Lung (tissue), 12 donors: ENCODE data around the gene KDM4C. TPM values are rescaled to one million over a fixed set of nuclear protein-coding genes. Genes with fewer than 3 reads are reported as not detected.

Source experiments
- ATAC-seq: fragments of 200-7000 bp; cut with Tn5 transposase; one replicate; pipeline ENCODE4 v1.9.1; 2020; ENCODE audit warnings: moderate number of reproducible peaks; ENCODE audit not compliant: insufficient read depth, low FRiP score
- DNase-seq, 3 donors: peaks; one replicate each; pipeline ENCODE4 v3.0.0-alpha.2; 2013 to 2017
- H3K27ac ChIP-seq, 2 donors: one replicate each; pipeline ENCODE4 v1.5.1; 2013; ENCODE audit warnings: mild to moderate bottlenecking in 2 of 2, moderate library complexity in 2 of 2, control low read depth in 1 of 2, inconsistent platforms in 1 of 2, low read depth in 1 of 2, low read length in 1 of 2
- H3K27me3 ChIP-seq, 3 donors: one replicate each; pipeline ENCODE4 v1.5.1; 2013; ENCODE audit warnings: low read length in 2 of 3; ENCODE audit not compliant: control insufficient read depth in 3 of 3, insufficient read depth in 3 of 3
- H3K36me3 ChIP-seq, 4 donors: one replicate each; pipeline ENCODE4 v1.5.1; 2013; ENCODE audit warnings: low read length in 4 of 4, mild to moderate bottlenecking in 1 of 4, moderate library complexity in 1 of 4; ENCODE audit not compliant: control insufficient read depth in 4 of 4, insufficient read depth in 4 of 4
- H3K4me1 ChIP-seq, 5 donors: one replicate each; pipeline ENCODE4 v1.5.1; 2013; ENCODE audit warnings: low read length in 5 of 5, mild to moderate bottlenecking in 2 of 5, moderate library complexity in 1 of 5; ENCODE audit not compliant: control insufficient read depth in 5 of 5, insufficient read depth in 5 of 5
- H3K4me3 ChIP-seq: one replicate; pipeline ENCODE4 v1.5.1; 2013; ENCODE audit warnings: mild to moderate bottlenecking, control low read depth, moderate library complexity
- H3K9ac ChIP-seq, 2 donors: one replicate each; pipeline ENCODE4 v1.5.1; 2013; ENCODE audit warnings: low read length in 2 of 2, control low read depth in 1 of 2; ENCODE audit not compliant: insufficient read depth in 1 of 2
- H3K9me3 ChIP-seq, 4 donors: one replicate each; pipeline ENCODE4 v1.5.1; 2013; ENCODE audit warnings: low read length in 3 of 4, mild to moderate bottlenecking in 1 of 4, moderate library complexity in 1 of 4; ENCODE audit not compliant: control insufficient read depth in 4 of 4, insufficient read depth in 3 of 4
- WGBS, 2 donors: extraction: QIAGEN DNeasy Blood & Tissue Kit; methylation state at CpG; one replicate each; pipeline ENCODE4 v1.1.7; 2013; 5-methylcytosine and 5-hydroxymethylcytosine counted together
- polyA plus RNA-seq, 2 donors: library from polyadenylated mRNA; stranded (reverse); fragments of 200-250 nt; gene quantifications; one replicate each; pipeline ENCODE4 v1.2.1, GENCODE V29; 2013
- total RNA-seq, 2 donors: library from RNA; depleted of rRNA in 1 of 2; stranded (reverse); fragments of >200 nt in 1 of 2; gene quantifications; one replicate each; pipeline ENCODE4 v1.2.1, GENCODE V29; 2014 to 2021
- TF ChIP-seq, protein P1 (sequence below): IDR thresholded peaks from 2 replicates; pipeline ENCODE4 v1.5.1; 2012; ENCODE audit warnings: mild to moderate bottlenecking; ENCODE audit errors: control extremely low read depth, extremely low read depth
- donor health status: control.
- donor health status: control.
- donor health status: Bipolar disorder and iron deficiency.
- donor health status: healthy.
- donor health status: DM: yes; HTN: yes; CAD: no.

Gene KDM4C
- total and polyA plus RNA-seq, 4 donors: 7.1 to 78.5 (median 25.0) TPM

DNA sequence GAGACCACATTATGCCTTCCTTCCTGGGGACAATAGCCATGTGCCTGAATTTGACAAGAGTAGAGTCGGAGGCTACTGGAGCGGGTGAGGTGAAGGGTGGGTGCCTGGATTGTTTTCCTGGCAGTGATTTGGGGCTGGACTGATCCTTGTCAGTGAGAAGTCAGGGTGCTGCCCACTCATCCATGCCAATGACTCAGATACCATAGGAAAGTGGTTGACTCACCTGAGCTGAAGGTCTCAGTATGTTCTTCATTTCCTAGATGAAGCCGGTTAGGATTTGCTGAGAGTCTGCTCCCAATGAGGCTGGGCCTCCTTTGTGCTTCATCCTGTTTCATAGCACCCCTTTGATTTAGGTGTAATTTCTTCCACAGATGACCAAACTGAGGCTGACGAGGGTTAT, 366.0 kb downstream of the KDM4C start:
- no peak for ATAC-seq

DNA sequence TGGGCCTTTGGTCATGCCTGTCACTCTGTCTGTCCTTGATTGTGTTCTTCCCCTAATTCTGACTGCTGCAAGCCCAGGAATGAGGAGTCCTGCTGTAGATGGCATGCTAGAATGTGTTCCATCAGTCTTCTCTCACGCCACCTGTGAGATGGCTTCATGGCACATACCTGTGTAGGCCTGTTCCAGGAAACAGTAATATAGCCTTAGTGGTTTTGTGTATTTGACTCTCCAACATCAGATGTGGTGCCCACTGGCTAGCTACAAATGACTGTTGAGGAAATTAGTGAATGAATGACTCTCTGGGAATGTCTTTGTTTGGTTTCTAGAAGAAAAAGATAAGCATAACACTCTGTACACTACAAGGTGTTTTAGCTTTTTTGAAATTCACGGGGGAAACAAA, 367.5 kb downstream of the KDM4C start:
- Histone ChIP-seq H3K27me3 (no peaks in the 10 kb centered on the region), H3K27ac (no peak overlapping the region), H3K4me3 (no peak overlapping the region), H3K9me3 (no peaks in the 10 kb centered on the region), H3K4me1 (peaks cover 0 to 3% (median 0%) of the 10 kb centered on the region in 5 donors), H3K36me3 (peaks cover 0 to 12% (median 2%) of the 10 kb centered on the region in 4 donors), H3K9ac (no peak overlapping the region)
- WGBS, 2 donors: 94% methylated on average over 2 of the region's 2 CpGs
- TF ChIP-seq, protein P1, sequence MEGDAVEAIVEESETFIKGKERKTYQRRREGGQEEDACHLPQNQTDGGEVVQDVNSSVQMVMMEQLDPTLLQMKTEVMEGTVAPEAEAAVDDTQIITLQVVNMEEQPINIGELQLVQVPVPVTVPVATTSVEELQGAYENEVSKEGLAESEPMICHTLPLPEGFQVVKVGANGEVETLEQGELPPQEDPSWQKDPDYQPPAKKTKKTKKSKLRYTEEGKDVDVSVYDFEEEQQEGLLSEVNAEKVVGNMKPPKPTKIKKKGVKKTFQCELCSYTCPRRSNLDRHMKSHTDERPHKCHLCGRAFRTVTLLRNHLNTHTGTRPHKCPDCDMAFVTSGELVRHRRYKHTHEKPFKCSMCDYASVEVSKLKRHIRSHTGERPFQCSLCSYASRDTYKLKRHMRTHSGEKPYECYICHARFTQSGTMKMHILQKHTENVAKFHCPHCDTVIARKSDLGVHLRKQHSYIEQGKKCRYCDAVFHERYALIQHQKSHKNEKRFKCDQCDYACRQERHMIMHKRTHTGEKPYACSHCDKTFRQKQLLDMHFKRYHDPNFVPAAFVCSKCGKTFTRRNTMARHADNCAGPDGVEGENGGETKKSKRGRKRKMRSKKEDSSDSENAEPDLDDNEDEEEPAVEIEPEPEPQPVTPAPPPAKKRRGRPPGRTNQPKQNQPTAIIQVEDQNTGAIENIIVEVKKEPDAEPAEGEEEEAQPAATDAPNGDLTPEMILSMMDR: no peak
- ATAC-seq: no peak
- DNase-seq: no peak

More for the DNA sequence above, 366.0 kb downstream of the KDM4C start:
- peaks cover 0 to 3% (median 0%) of the 10 kb centered on the region in 5 donors for H3K4me1 ChIP-seq
- no peak overlapping the region for H3K4me3 ChIP-seq
- no peak for DNase-seq
- H3K9me3 ChIP-seq: no peaks in the 10 kb centered on the region
- no peaks in the 10 kb centered on the region for H3K27me3 ChIP-seq
- H3K36me3 ChIP-seq: peaks cover 0 to 8% (median under 1%) of the 10 kb centered on the region in 4 donors
- 94 to 99% methylated on average over 4 of the region's 4 CpGs for WGBS, 2 donors
- H3K9ac ChIP-seq: no peak overlapping the region
- TF ChIP-seq, protein P1: no peak
- H3K27ac ChIP-seq: no peak overlapping the region

DNA sequence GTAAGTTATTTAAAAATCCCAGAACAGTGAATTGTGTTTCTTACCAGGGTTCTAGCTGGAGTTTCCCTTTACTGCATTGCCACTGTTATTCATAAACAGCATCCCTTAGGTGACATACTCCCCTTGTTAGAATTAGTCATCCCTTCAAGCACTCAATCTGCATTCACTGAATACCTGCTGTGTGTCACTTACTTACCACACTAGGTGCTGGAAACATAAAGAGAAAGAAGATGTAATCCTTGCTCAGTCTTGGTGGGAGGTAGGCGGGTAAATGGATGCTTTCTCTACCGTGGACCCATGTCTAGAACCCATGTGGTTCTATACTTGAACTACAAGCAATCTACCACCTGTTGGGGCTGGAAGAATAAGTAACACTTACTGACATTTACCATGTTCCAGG, 371.6 kb downstream of the KDM4C start:
- Histone ChIP-seq H3K4me1 (peaks cover 0 to 1% (median 0%) of the 10 kb centered on the region in 5 donors), H3K27me3 (no peaks in the 10 kb centered on the region), H3K27ac (no peak overlapping the region), H3K9ac (no peak overlapping the region), H3K4me3 (no peak overlapping the region), H3K36me3 (peaks cover 0 to 12% (median 4%) of the 10 kb centered on the region in 4 donors), H3K9me3 (peaks cover 0 to 2% (median 0%) of the 10 kb centered on the region in 4 donors)
- ATAC-seq (no peak), DNase-seq (no peak)
- 47 to 71% methylated on average over 2 of the region's 2 CpGs for WGBS, 2 donors
- TF ChIP-seq, protein P1: no peak

DNA sequence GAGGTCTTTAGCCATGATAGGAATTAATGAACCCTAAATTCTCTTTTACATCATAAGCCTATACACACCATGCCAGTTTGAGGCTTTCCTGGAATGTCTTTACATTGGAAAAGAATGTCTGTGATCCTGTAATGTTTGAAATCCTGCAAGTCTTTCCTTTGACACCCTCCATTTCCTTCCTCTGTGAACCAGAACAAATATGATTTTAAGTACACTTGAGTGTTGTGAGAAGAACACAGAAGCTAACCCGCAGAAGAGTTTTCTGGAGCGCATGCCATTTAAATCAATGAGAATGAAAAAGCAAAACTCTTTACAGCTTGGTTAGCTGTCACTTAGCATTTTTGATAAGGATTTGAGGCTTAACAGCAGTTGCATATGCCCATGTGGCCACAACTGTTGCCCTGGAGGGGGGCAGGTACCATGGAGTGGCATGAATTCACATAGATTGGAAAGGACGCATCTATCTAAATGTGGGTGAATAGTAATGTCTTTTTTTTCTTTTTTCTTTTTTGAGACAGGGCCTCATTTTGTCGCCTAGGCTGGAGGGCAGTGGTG, 372.6 kb downstream of the KDM4C start:
- Histone ChIP-seq H3K36me3 (peaks cover 0 to 11% (median 4%) of the 10 kb centered on the region in 4 donors), H3K4me3 (no peak overlapping the region), H3K9ac (no peak overlapping the region), H3K9me3 (peaks cover 0 to 2% (median 0%) of the 10 kb centered on the region in 4 donors), H3K27ac (no peak overlapping the region), H3K4me1 (peaks cover 0 to 1% (median 0%) of the 10 kb centered on the region in 5 donors), H3K27me3 (no peaks in the 10 kb centered on the region)
- TF ChIP-seq, protein P1: no peak
- WGBS, 2 donors: 85 to 88% methylated on average over 4 of the region's 4 CpGs
- ATAC-seq (no peak), DNase-seq (no peak)
